Measurements from ENCODE around the gene OSBPL5. TPM values are rescaled to one million over a fixed set of nuclear protein-coding genes. Genes with fewer than 3 reads are reported as not detected.
"Not testable (repeated sequence)": the region's sequence is repeated elsewhere in the genome, so short reads cannot be mapped to it uniquely, and the experiment has no call there.

Gene OSBPL5
- total RNA-seq, 2 donors from 2014 or later: 6.8 to 8.1 TPM

DNA sequence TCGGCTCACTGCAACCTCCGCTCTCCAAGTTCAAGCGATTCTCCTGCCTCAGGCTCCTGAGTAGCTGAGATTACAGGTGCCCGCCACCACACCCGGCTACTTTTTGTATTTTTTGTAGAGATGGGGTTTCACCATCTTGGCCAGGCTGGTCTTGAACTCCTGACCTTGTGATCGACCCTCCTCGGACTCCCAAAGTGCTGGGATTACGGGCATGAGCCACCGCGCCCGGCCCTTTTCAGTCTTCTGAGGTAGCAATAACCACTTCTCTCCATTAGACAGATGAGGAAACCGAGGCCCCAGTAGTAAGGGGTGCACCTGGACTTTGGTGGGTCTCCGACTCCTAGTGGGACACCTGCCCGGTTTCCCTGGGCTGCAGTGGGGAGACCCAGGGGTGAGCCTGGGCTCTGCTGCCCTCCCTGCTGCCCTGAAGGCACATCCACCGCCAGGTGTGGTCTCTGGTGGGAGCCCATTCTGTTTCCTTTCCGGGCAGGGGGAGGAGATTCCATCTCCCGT lies 3.7 kb upstream of the OSBPL5 start:
- ATAC-seq; DNase-seq; H3K27ac Mint-ChIP-seq; H3K36me3 Mint-ChIP-seq (ENCODE audit: low read depth); H3K4me3 Mint-ChIP-seq; H3K4me1 Mint-ChIP-seq; H3K9me3 ChIP-seq (ENCODE audit: control insufficient read depth, low read length, poor library complexity, severe bottlenecking): not testable (repeated sequence)
- H3K27me3 Mint-ChIP-seq: peaks cover 23% of the 10 kb centered on the region

DNA sequence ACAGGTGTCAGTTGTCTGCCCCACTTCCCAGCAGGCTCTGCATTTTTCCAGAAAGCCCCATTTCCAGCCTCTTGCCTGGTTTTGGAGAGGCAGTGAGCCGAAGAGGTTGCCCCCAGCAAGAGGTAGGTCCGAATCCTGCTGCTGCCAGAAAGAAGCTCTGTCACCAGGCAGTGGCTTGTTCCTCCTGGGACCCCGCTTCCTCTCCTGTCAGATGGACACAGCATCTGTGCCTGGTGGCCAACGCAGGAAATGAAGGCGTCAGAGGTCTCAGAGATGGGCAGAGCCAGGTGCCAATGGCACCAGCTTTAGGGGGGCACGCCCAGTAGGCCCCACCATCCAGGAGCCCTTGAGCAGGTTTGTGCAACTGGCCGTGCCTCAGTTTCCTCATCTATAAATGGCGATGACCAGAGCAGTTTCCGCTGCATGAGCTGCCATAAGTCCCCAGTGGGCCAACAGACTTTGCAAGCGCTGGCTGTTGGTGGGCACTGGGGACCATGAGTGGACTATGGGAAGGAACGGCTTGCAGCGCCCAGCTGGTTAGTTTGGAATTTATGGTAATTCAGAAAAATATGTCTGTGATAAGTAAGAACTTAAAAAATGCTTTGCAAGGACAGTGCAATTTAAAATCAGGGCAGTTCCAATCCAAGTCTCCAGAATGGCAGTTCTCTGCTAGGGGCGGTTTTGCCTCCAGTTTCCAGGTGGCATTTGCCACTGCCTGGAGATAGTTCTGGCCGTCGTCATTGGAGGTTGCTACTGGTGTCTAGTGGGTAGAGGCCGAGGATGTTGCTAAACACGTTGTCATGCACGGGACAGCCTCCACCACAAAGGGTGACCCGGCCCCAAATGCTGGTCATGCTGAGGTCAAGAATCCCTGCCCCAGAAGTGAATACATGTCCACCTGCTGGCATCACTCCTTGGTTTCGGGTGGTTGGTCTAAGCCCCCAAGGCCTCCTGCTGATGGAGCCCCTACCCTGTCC lies 2.3 kb upstream of the OSBPL5 start:
- no peak overlapping the region for H3K4me3 Mint-ChIP-seq
- H3K4me1 Mint-ChIP-seq: peaks cover 13% of the 10 kb centered on the region
- no peaks in the 10 kb centered on the region for H3K36me3 Mint-ChIP-seq (ENCODE audit: low read depth)
- ATAC-seq (no peak), DNase-seq (no peak)
- H3K27me3 Mint-ChIP-seq: peaks cover 31% of the 10 kb centered on the region
- no peaks in the 10 kb centered on the region for H3K9me3 ChIP-seq (ENCODE audit: control insufficient read depth, low read length, poor library complexity, severe bottlenecking)
- H3K27ac Mint-ChIP-seq: no peak overlapping the region

DNA sequence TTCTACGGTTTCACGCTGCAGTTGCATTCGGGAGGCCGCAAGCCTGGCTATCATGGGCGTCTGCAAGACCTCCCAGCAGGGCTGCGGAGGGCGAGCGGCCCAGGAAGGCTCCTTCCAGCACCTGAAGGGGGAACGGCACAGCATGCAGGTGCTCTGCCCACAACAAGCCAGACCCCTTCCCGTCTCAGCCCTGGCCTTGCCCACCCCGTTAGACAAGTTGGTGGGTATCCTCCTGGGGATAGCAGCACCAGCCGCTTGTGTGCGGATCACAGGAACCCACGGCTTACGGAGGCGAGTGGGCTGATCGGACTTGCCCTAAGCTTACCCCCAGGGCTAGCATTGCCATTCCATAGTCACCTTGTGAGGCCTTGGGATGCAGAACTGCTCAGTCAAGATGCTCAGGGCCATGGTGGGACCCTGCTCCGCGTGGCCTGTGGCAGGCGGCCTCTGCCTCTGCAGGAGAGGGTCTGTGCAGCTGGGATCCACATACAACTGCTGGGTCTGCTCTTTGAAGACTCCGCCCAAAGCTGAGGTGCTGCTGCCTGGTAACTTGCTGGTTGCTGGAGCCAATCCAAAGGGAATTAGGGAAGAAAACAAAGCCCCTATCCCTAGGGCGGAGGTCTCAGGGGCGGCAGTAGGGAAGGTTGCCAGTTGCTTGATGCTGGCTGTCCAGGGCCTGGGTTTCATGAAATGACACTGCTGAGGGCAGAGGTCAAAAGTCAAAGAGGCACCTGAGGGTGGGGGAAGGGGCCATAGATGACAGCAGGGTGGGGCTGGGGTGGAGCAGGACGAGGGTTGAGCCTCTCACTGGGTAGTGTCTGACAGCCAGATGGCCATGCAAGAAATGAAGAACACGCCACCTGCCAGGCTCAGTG lies 1.4 kb upstream of the OSBPL5 start:
- no peak overlapping the region for H3K27ac Mint-ChIP-seq
- H3K9me3 ChIP-seq (ENCODE audit: control insufficient read depth, low read length, poor library complexity, severe bottlenecking): no peaks in the 10 kb centered on the region
- H3K36me3 Mint-ChIP-seq (ENCODE audit: low read depth): no peaks in the 10 kb centered on the region
- peaks cover 33% of the 10 kb centered on the region for H3K27me3 Mint-ChIP-seq
- ATAC-seq (no peak), DNase-seq (no peak)
- peaks cover 18% of the 10 kb centered on the region for H3K4me1 Mint-ChIP-seq
- H3K4me3 Mint-ChIP-seq: no peak overlapping the region

GRCh38 chr11:3165916-3166267 lies 782 bp upstream of the OSBPL5 start:
- Mint-ChIP-seq H3K27me3 (peaks cover 39% of the 10 kb centered on the region), H3K36me3 (ENCODE audit: low read depth) (no peaks in the 10 kb centered on the region), H3K27ac (no peak overlapping the region), H3K4me3 (peak overlapping the region; percentile 83), H3K4me1 (peaks cover 24% of the 10 kb centered on the region)
- no peaks in the 10 kb centered on the region for H3K9me3 ChIP-seq (ENCODE audit: control insufficient read depth, low read length, poor library complexity, severe bottlenecking)
- no peak for DNase-seq
- no peak for ATAC-seq

- peaks cover 35% of the 10 kb centered on the region for H3K27me3 Mint-ChIP-seq
Measured at GRCh38 chr11:3164552-3165151, 458 bp downstream of the OSBPL5 start.

GRCh38 chr11:3164138-3164551 lies 965 bp downstream of the OSBPL5 start:
- Mint-ChIP-seq H3K4me1 (peaks cover 21% of the 10 kb centered on the region), H3K27me3 (peaks cover 34% of the 10 kb centered on the region), H3K36me3 (ENCODE audit: low read depth) (no peaks in the 10 kb centered on the region), H3K4me3 (peak overlapping the region; percentile 85), H3K27ac (peak overlapping the region; percentile 34)
- DNase-seq: peak in 1 of 3 donors; percentile 6
- no peak for ATAC-seq
- H3K9me3 ChIP-seq (ENCODE audit: control insufficient read depth, low read length, poor library complexity, severe bottlenecking): no peaks in the 10 kb centered on the region

More at GRCh38 chr11:3164552-3165151, 458 bp downstream of the OSBPL5 start:
- Mint-ChIP-seq H3K4me1 (peaks cover 21% of the 10 kb centered on the region), H3K27ac (peak overlapping the region; percentile 34), H3K36me3 (ENCODE audit: low read depth) (no peaks in the 10 kb centered on the region), H3K4me3 (peak overlapping the region; percentile 83)
- DNase-seq: peak in 1 of 3 donors; percentile 10
- ATAC-seq: peak; percentile 57
- no peaks in the 10 kb centered on the region for H3K9me3 ChIP-seq (ENCODE audit: control insufficient read depth, low read length, poor library complexity, severe bottlenecking)

DNA sequence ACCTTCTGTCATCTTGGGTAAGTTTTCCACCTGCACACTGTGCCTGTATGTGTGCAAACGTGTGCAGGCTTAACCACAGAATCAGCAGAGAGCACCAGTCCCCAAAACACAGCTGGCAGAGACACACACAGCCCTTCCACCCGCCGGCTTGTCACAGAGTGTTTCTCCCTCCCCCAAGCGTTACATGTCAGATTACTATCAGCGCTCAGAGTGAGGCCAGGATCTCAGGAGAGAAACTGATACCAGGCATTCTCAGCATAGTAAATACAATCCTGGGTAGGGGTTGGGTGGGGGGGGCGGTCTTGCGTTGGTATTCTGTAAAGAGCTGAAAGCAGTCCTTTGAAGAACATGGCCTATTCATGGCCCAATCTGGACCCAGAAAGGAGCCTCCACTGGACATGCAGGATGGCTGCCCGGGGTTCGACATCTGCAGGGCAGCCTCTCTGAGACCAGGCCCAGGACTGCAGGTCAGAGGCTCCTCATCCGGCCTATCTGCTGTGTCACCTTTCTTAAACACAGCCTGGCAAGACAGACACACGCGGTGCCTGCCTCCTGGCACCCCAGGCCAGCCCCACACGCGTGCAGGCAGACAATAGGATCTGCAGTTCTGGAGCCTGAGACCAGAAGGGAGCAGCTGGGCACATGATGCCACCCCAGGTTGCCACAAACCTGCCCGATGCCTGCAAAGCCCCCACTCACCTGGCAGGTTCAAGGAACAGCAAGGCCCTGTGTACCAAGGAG lies 1.7 kb downstream of the OSBPL5 start:
- Mint-ChIP-seq H3K4me1 (peaks cover 22% of the 10 kb centered on the region), H3K4me3 (peak overlapping the region; percentile 85), H3K36me3 (ENCODE audit: low read depth) (no peaks in the 10 kb centered on the region), H3K27ac (peak overlapping the region; percentile 34), H3K27me3 (peaks cover 34% of the 10 kb centered on the region)
- H3K9me3 ChIP-seq (ENCODE audit: control insufficient read depth, low read length, poor library complexity, severe bottlenecking): no peaks in the 10 kb centered on the region
- ATAC-seq: no peak
- DNase-seq: peak in 1 of 3 donors; percentile 2

- DNase-seq (peak in 1 of 3 donors; percentile 3), ATAC-seq (no peak)
- Mint-ChIP-seq H3K36me3 (ENCODE audit: low read depth) (no peaks in the 10 kb centered on the region), H3K27ac (no peak overlapping the region), H3K4me3 (peak overlapping the region; percentile 49), H3K4me1 (peaks cover 24% of the 10 kb centered on the region), H3K27me3 (peaks cover 27% of the 10 kb centered on the region)
- H3K9me3 ChIP-seq (ENCODE audit: control insufficient read depth, low read length, poor library complexity, severe bottlenecking): no peaks in the 10 kb centered on the region
Measured at GRCh38 chr11:3162410-3163240, 2.5 kb downstream of the OSBPL5 start.

DNA sequence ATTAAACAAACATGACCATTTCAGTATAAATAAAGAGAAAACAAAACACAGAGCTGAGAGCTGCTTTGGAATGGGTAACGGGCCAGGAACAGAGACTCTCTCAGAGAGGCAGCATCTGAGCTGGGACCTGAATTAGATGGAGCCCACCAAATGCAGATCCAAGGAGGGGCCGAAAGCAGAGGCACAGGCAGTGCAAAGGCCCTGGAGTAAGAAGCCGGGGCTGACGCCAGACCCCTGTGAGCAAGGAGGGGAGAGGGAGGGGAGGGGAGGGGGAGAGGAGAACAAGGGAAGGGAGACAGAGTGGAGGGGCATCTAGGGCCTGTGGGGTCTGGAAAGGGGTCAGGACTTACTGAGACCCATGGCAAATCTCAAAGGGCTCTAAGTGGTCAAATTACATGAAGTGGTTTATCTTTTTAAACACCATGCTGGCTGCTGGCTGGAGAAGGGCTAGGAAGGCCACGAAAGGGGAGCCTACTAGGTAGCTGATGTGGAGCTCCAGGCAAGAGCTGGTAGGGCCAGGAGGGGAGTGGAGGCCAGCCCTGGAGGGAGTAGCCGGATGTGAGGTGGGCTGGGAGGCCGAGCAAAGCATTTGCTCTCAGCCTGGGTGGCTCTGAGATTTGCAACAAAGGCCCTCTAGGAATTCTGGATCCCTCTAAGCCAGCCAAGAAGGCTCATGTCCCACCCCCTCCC lies 3.2 kb downstream of the OSBPL5 start:
- H3K9me3 ChIP-seq (ENCODE audit: control insufficient read depth, low read length, poor library complexity, severe bottlenecking): no peaks in the 10 kb centered on the region
- DNase-seq (no peak), ATAC-seq (no peak)
- H3K27me3 Mint-ChIP-seq: peaks cover 27% of the 10 kb centered on the region
- H3K4me3 Mint-ChIP-seq: peak overlapping the region; percentile 25
- H3K4me1 Mint-ChIP-seq: peaks cover 24% of the 10 kb centered on the region
- no peak overlapping the region for H3K27ac Mint-ChIP-seq
- H3K36me3 Mint-ChIP-seq (ENCODE audit: low read depth): no peaks in the 10 kb centered on the region

DNA sequence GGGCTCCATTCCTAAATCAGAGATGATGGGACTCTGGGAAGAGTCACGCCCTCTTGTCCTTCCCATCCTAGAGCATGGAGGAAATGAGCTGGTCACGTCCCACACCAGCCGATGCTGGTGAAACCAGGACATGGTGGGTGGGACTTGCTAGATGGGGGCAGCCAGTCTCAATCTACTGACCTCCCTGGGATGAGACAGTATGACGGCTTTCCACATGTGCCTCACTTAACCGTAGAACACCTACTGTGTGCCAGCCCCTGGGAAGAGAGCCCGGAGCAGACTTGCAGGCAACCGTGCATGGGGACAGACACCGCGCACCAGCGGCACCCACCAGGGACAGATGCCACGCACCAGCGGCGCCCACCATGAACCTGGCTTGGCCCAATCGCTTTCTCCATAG lies 3.8 kb downstream of the OSBPL5 start:
- DNase-seq: peak in 1 of 3 donors; percentile 5
- no peaks in the 10 kb centered on the region for H3K9me3 ChIP-seq (ENCODE audit: control insufficient read depth, low read length, poor library complexity, severe bottlenecking)
- Mint-ChIP-seq H3K4me1 (peaks cover 24% of the 10 kb centered on the region), H3K4me3 (peak overlapping the region; percentile 7), H3K27ac (peak overlapping the region; percentile 27), H3K27me3 (peaks cover 22% of the 10 kb centered on the region), H3K36me3 (ENCODE audit: low read depth) (no peaks in the 10 kb centered on the region)
- no peak for ATAC-seq

- peak in 1 of 3 donors; percentile 5 for DNase-seq
- Mint-ChIP-seq H3K4me1 (peaks cover 20% of the 10 kb centered on the region), H3K36me3 (ENCODE audit: low read depth) (no peaks in the 10 kb centered on the region), H3K27ac (peak overlapping the region; percentile 27), H3K27me3 (peaks cover 17% of the 10 kb centered on the region), H3K4me3 (peak overlapping the region; percentile 7)
- no peak for ATAC-seq
- H3K9me3 ChIP-seq (ENCODE audit: control insufficient read depth, low read length, poor library complexity, severe bottlenecking): no peaks in the 10 kb centered on the region
Measured at GRCh38 chr11:3160252-3161031, 4.7 kb downstream of the OSBPL5 start.
